OCI-LY7 (cell line): Measurements from ENCODE around the gene ROBO2. TPM values are rescaled to one million over a fixed set of nuclear protein-coding genes. Genes with fewer than 3 reads are reported as not detected.
A peak's percentile ranks its signal among the peaks of the same experiment; 100 is the strongest.

ENCODE experiments used
- BruUV-seq: library from RNA; stranded (reverse); fragments of 400-500 nt; replicated peaks from 2 replicates; lab custom pipeline; 2021; lab: Mats Ljungman, UMichigan
- CTCF ChIA-PET: fragments of 300-600 bp; sonication (Branson Sonifier 250); formaldehyde crosslinking; loops from one replicate; lab custom pipeline; 2022; ENCODE audit warnings: antibody characterized with exemption; ENCODE audit not compliant: unreplicated experiment; lab: Charles Lee
- POLR2A ChIA-PET: fragments of 300-600 bp; sonication (Branson Sonifier 250); formaldehyde crosslinking; loops from one replicate; lab custom pipeline; 2022; ENCODE audit warnings: antibody characterized with exemption; lab: Charles Lee
- DNase-seq: peaks from one replicate; pipeline ENCODE4 v3.0.0-alpha.2; 2015; ENCODE audit warnings: low spot score
- H2AFZ ChIP-seq: fragments of 200-600 bp; sonication (generic), shearing (Covaris generic); 2 replicates; pipeline ENCODE4 v1.6.1; 2014; ENCODE audit warnings: mild to moderate bottlenecking, antibody characterized with exemption, low read length, moderate library complexity
- H3K27ac ChIP-seq: fragments of 200-600 bp; sonication (generic); 2 replicates; pipeline ENCODE4 v1.5.1; 2014; ENCODE audit warnings: mixed run types, low read depth, mild to moderate bottlenecking, moderate library complexity, low read length, inconsistent platforms; ENCODE audit not compliant: poor library complexity, severe bottlenecking
- H3K36me3 ChIP-seq: fragments of 200-600 bp; sonication (generic); 2 replicates; pipeline ENCODE4 v1.6.1; 2014; ENCODE audit warnings: mild to moderate bottlenecking, antibody characterized with exemption, low read length, moderate library complexity, mixed read lengths; ENCODE audit not compliant: insufficient read depth
- H3K4me1 ChIP-seq: fragments of 200-600 bp; sonication (generic); 2 replicates; pipeline ENCODE4 v1.5.1; 2014; ENCODE audit warnings: mild to moderate bottlenecking, low read length; ENCODE audit not compliant: insufficient read depth, poor library complexity, severe bottlenecking
- H3K4me2 ChIP-seq: fragments of 200-600 bp; sonication (generic); 2 replicates; pipeline ENCODE4 v1.6.1; 2014; ENCODE audit warnings: mild to moderate bottlenecking, low read length
- H3K4me3 ChIP-seq: fragments of 200-600 bp; sonication (generic); 2 replicates; pipeline ENCODE4 v1.5.1; 2014; ENCODE audit warnings: mild to moderate bottlenecking, low read depth, low read length; ENCODE audit not compliant: poor library complexity, severe bottlenecking
- H3K79me2 ChIP-seq: fragments of 200-600 bp; sonication (generic); 2 replicates; pipeline ENCODE4 v1.6.1; 2016; ENCODE audit warnings: low read depth, mild to moderate bottlenecking, low read length, moderate library complexity, mixed read lengths; ENCODE audit not compliant: insufficient read depth
- H3K9me2 ChIP-seq: fragments of 200-600 bp; sonication (generic); 2 replicates; pipeline ENCODE4 v1.6.1; 2016; ENCODE audit warnings: mild to moderate bottlenecking, low read length, mixed read lengths; ENCODE audit not compliant: insufficient read depth
- H3K9me3 ChIP-seq: fragments of 200-600 bp; sonication (generic); 2 replicates; pipeline ENCODE4 v1.6.1; 2014; ENCODE audit warnings: mild to moderate bottlenecking, mixed run types, low read length, mixed read lengths
- H4K20me1 ChIP-seq: fragments of 200-600 bp; sonication (generic); 2 replicates; pipeline ENCODE4 v1.6.1; 2014; ENCODE audit warnings: mild to moderate bottlenecking, antibody characterized with exemption, low read length, moderate library complexity, mixed read lengths; ENCODE audit not compliant: insufficient read depth
- EZH2phosphoT487 ChIP-seq: fragments of 200-600 bp; sonication (generic); IDR thresholded peaks from 2 replicates; pipeline ENCODE4 v1.6.1; 2018; ENCODE audit warnings: low read depth, borderline replicate concordance, mild to moderate bottlenecking, mixed run types, antibody characterized with exemption, low read length, moderate library complexity, mixed read lengths
- intact Hi-C: fragments of 100-400 bp; cut with micrococcal nuclease; formaldehyde crosslinking; loops from one replicate; pipeline ENCODE4 v1.10.0; 2022; ENCODE audit not compliant: unreplicated experiment
- total RNA-seq, 2 experiments: library from RNA; depleted of rRNA in 1 of 2; stranded (reverse); fragments of >200 nt in 1 of 2; shearing (Covaris generic) in 1 of 2; gene quantifications; 2 replicates each; pipeline ENCODE4 v1.2.3, GENCODE V29; 2014 to 2022
- TF ChIP-seq, protein P1 (sequence below): fragments of 200-600 bp; sonication (generic); conservative IDR thresholded peaks from 2 replicates; pipeline ENCODE4 v1.5.1; 2014; ENCODE audit warnings: mild to moderate bottlenecking, antibody characterized with exemption, low read length, moderate library complexity, mixed read lengths

Gene ROBO2
- total RNA-seq, 2 experiments from 2014 or later, result 0.06 to 4.8 TPM

DNA sequence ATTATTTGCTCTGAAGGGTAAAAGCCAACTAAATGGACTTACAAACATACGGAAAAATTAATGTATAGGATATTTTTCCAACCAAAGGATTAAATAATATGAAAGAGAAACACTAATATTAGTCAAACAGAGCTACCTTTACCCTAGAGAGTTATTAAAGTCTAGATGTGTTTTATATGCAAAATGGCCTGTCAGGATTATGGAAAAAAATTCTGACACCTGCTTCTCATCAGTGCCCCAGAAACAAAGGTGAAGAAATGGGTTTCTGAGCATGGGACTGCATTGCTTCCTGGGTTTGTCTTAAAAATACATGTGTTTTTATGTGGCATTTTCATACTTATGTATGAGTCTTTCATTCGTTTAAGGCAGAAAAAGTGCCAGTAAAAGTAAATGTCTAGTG, 148.3 kb downstream of the ROBO2 start:
- no TSS peak for BruUV-seq
- no peaks in the 10 kb centered on the region for H3K4me1 ChIP-seq
- POLR2A ChIA-PET, result no interaction called here

DNA sequence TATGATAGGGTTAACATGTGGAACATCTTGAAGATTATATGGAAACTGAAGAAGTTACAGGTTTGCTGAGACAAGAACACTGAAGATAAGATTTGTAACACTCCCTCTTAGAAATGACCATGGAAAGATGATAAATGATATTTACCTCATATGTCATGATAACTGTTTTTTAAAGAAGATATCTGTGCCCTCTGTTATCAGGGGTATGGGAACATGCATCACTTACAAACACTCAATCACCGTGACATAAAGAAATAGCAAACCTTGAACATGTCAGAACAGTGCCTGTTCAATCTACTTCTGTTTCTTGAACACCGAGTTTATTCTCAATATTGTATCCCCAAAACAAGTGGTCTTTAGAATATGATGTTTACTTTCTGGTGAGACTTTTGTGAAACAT, 149.4 kb downstream of the ROBO2 start:
- H3K9me2 ChIP-seq, result no peaks in the 10 kb centered on the region; the same call in 1 of the 2 replicates
- no TSS peak for BruUV-seq
- ChIA-PET CTCF (no interaction called here), POLR2A (no interaction called here)
- H3K4me3 ChIP-seq, result no peak overlapping the region
- intact Hi-C loops, result no loop called here
- TF ChIP-seq EZH2phosphoT487, result no peak
- TF ChIP-seq, protein P1, sequence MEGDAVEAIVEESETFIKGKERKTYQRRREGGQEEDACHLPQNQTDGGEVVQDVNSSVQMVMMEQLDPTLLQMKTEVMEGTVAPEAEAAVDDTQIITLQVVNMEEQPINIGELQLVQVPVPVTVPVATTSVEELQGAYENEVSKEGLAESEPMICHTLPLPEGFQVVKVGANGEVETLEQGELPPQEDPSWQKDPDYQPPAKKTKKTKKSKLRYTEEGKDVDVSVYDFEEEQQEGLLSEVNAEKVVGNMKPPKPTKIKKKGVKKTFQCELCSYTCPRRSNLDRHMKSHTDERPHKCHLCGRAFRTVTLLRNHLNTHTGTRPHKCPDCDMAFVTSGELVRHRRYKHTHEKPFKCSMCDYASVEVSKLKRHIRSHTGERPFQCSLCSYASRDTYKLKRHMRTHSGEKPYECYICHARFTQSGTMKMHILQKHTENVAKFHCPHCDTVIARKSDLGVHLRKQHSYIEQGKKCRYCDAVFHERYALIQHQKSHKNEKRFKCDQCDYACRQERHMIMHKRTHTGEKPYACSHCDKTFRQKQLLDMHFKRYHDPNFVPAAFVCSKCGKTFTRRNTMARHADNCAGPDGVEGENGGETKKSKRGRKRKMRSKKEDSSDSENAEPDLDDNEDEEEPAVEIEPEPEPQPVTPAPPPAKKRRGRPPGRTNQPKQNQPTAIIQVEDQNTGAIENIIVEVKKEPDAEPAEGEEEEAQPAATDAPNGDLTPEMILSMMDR, result no peak
- no peak for DNase-seq
- no peaks in the 10 kb centered on the region for H3K4me1 ChIP-seq
- no peaks in the 10 kb centered on the region for H3K79me2 ChIP-seq
- H3K9me3 ChIP-seq, result no peaks in the 10 kb centered on the region
- H4K20me1 ChIP-seq, result no peaks in the 10 kb centered on the region
- no peak overlapping the region for H2AFZ ChIP-seq
- no peak overlapping the region; the same call in 1 of the 2 replicates for H3K4me2 ChIP-seq
- H3K27ac ChIP-seq, result no peak overlapping the region
- no peaks in the 10 kb centered on the region for H3K36me3 ChIP-seq

More for the DNA sequence above, 148.3 kb downstream of the ROBO2 start:
- Histone ChIP-seq H3K79me2 (no peaks in the 10 kb centered on the region), H3K4me3 (no peak overlapping the region), H3K27ac (no peak overlapping the region), H3K9me3 (no peaks in the 10 kb centered on the region), H2AFZ (no peak overlapping the region), H3K36me3 (no peaks in the 10 kb centered on the region), H4K20me1 (no peaks in the 10 kb centered on the region), H3K9me2 (no peaks in the 10 kb centered on the region; the same call in 1 of the 2 replicates), H3K4me2 (0 out of 2 replicates have a peak overlapping the region, but pooled peaks have one; percentile 1)
- TF ChIP-seq EZH2phosphoT487, result no peak
- TF ChIP-seq, protein P1, result no peak
- DNase-seq, result no peak
- CTCF ChIA-PET, result no interaction called here
- intact Hi-C loops, result no loop called here

GRCh38 chr3:77189684-77190083, 149.8 kb downstream of the ROBO2 start:
- no peak overlapping the region for H3K4me3 ChIP-seq
- intact Hi-C loops, result no loop called here
- no peaks in the 10 kb centered on the region for H4K20me1 ChIP-seq
- DNase-seq, result no peak
- H3K27ac ChIP-seq, result no peak overlapping the region
- POLR2A ChIA-PET, result no interaction called here
- TF ChIP-seq, protein P1, result no peak
- TF ChIP-seq EZH2phosphoT487, result no peak
- no peak overlapping the region for H3K4me2 ChIP-seq
- no peaks in the 10 kb centered on the region for H3K9me3 ChIP-seq
- CTCF ChIA-PET, result no interaction called here
- no peak overlapping the region for H2AFZ ChIP-seq
- no peaks in the 10 kb centered on the region for H3K79me2 ChIP-seq
- no peaks in the 10 kb centered on the region for H3K36me3 ChIP-seq
- no peaks in the 10 kb centered on the region for H3K4me1 ChIP-seq
- H3K9me2 ChIP-seq, result no peaks in the 10 kb centered on the region; the same call in 1 of the 2 replicates
- BruUV-seq, result no TSS peak
